ENCODE measurements around the gene RFC2.
"Not testable (repeated sequence)": the region's sequence is repeated elsewhere in the genome, so short reads cannot be mapped to it uniquely, and the experiment has no call there.

RFC2 gene

DNA sequence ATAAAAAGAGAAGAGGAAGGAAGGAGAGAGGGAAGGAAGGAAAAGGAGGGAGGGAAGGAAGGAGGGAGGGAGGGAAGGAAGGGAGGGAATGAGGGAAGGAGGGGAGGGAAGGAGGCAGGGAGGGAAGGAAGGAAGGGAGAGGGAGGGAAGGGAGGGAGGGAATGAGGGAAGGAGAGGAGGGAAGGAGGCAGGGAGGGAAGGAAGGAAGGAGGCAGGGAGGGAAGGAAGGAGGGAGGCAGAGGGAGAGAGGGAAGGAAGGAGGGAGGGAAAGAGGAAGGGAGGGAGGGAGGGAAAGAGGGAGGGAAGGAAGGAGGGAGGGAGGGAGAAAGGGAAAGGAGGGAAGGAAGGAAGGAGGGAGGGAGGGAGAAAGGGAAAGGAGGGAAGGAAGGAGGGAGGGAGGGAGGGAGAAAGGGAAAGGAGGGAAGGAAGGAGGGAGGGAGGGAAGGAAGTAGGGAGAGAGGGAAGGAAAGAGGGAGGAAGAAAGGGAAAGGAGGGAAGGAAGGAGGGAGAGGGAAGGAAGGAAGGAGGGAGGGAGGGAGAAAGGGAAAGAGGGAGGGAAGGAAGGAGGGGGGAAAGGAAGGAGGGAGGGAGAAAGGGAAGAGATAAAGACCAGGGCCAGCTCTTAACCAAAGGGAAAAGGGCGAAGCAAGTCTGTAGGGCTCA lies 50.1 kb downstream of the RFC2 start:
- no peak overlapping the region for H3K9ac ChIP-seq (ENCODE audit: low read length)
- H3K4me1 ChIP-seq (ENCODE audit: control insufficient read depth, insufficient read depth, low read length), result peaks cover 6% of the 10 kb centered on the region
- H3K36me3 ChIP-seq (ENCODE audit: control insufficient read depth, insufficient read depth, low read length), result no peaks in the 10 kb centered on the region
- peaks cover 3% of the 10 kb centered on the region for H3K27me3 ChIP-seq (ENCODE audit: control insufficient read depth, insufficient read depth, low read length)
- H3K4me3 ChIP-seq (ENCODE audit: low read length), result no peak overlapping the region
- no peaks in the 10 kb centered on the region for H3K9me3 ChIP-seq (ENCODE audit: control insufficient read depth, low read length)

GRCh38 chr7:74202841-74203556 lies 51.2 kb downstream of the RFC2 start:
- peaks cover 6% of the 10 kb centered on the region for H3K4me1 ChIP-seq (ENCODE audit: control insufficient read depth, insufficient read depth, low read length)
- H3K27me3 ChIP-seq (ENCODE audit: control insufficient read depth, insufficient read depth, low read length), result peaks cover 3% of the 10 kb centered on the region
- H3K36me3 ChIP-seq (ENCODE audit: control insufficient read depth, insufficient read depth, low read length), result no peaks in the 10 kb centered on the region
- no peaks in the 10 kb centered on the region for H3K9me3 ChIP-seq (ENCODE audit: control insufficient read depth, low read length)
- no peak overlapping the region for H3K4me3 ChIP-seq (ENCODE audit: low read length)
- H3K9ac ChIP-seq (ENCODE audit: low read length), result no peak overlapping the region

GRCh38 chr7:74199551-74200355 lies 54.4 kb downstream of the RFC2 start:
- Histone ChIP-seq H3K4me3 (ENCODE audit: low read length) (no peak overlapping the region), H3K4me1 (ENCODE audit: control insufficient read depth, insufficient read depth, low read length) (no peaks in the 10 kb centered on the region), H3K9me3 (ENCODE audit: control insufficient read depth, low read length) (no peaks in the 10 kb centered on the region), H3K9ac (ENCODE audit: low read length) (no peak overlapping the region), H3K27me3 (ENCODE audit: control insufficient read depth, insufficient read depth, low read length) (peaks cover 3% of the 10 kb centered on the region), H3K36me3 (ENCODE audit: control insufficient read depth, insufficient read depth, low read length) (no peaks in the 10 kb centered on the region)

- no peak overlapping the region for H3K4me3 ChIP-seq (ENCODE audit: low read length)
- H3K9me3 ChIP-seq (ENCODE audit: control insufficient read depth, low read length), result no peaks in the 10 kb centered on the region
- no peaks in the 10 kb centered on the region for H3K27me3 ChIP-seq (ENCODE audit: control insufficient read depth, insufficient read depth, low read length)
- peaks cover 14% of the 10 kb centered on the region for H3K36me3 ChIP-seq (ENCODE audit: control insufficient read depth, insufficient read depth, low read length)
- H3K4me1 ChIP-seq (ENCODE audit: control insufficient read depth, insufficient read depth, low read length), result no peaks in the 10 kb centered on the region
- H3K9ac ChIP-seq (ENCODE audit: low read length), result no peak overlapping the region
Measured at GRCh38 chr7:74197449-74198124, 56.6 kb downstream of the RFC2 start.

DNA sequence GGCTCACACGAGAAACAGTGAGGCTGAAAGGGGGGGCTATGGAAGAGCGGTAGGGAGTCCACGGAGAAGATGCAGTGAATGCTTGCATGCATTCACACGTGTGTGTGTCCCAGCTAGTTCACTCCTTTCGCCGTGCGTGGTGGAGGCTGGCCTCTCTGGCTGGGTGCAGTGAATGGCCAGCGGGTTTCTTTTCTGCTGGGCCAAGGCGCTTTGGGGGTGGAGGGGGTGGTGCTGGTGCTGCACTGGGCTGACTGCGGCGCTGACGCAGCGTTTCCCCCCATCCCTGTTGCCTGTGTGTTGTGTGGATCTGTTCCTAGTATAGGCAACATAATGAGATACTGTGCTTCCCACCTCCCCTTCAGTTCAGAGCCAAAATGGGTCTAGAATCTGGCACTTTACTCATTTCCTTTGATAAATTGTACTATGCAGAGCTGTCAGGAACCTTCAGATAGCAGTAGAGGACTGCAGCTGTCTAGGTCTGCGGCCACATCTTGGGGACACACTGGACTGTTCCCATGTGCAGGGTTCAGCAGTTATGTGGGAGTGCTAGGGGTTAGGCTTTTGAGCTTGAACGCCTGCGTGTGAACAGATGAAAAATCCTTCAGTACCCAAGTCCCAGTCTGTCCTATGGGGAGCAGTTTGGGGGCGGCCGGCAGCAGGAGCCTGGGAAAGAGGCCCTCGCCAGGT lies 58.1 kb downstream of the RFC2 start:
- H3K4me3 ChIP-seq (ENCODE audit: low read length); H3K4me1 ChIP-seq (ENCODE audit: control insufficient read depth, insufficient read depth, low read length); H3K9ac ChIP-seq (ENCODE audit: low read length); H3K9me3 ChIP-seq (ENCODE audit: control insufficient read depth, low read length); H3K27me3 ChIP-seq (ENCODE audit: control insufficient read depth, insufficient read depth, low read length): not testable (repeated sequence)
- H3K36me3 ChIP-seq (ENCODE audit: control insufficient read depth, insufficient read depth, low read length), result peaks cover 17% of the 10 kb centered on the region

- H3K4me1 ChIP-seq (ENCODE audit: control insufficient read depth, insufficient read depth, low read length); H3K4me3 ChIP-seq (ENCODE audit: low read length); H3K9ac ChIP-seq (ENCODE audit: low read length); H3K9me3 ChIP-seq (ENCODE audit: control insufficient read depth, low read length); H3K27me3 ChIP-seq (ENCODE audit: control insufficient read depth, insufficient read depth, low read length): not testable (repeated sequence)
- H3K36me3 ChIP-seq (ENCODE audit: control insufficient read depth, insufficient read depth, low read length), result peaks cover 23% of the 10 kb centered on the region
Measured at GRCh38 chr7:74195139-74195860, 58.9 kb downstream of the RFC2 start.

DNA sequence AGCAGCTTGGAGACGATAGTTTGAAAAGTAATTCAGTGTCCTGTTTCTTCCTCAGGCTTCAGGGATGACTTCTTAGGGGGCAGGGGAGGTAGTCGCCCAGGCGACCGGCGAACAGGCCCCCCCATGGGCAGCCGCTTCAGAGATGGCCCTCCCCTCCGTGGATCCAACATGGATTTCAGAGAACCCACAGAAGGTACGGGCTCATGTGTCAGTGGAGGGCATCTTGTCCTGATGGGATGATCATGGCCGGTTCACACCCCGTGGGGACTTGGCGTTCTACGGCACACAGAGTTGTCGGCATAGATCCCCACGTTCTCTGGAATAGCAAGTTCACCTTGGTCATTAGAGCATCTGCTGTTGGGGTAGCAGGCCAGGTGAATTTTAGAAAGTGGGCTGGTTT lies 59.5 kb downstream of the RFC2 start:
- Histone ChIP-seq H3K9ac (ENCODE audit: low read length) (no peak overlapping the region), H3K9me3 (ENCODE audit: control insufficient read depth, low read length) (no peaks in the 10 kb centered on the region), H3K4me3 (ENCODE audit: low read length) (no peak overlapping the region), H3K36me3 (ENCODE audit: control insufficient read depth, insufficient read depth, low read length) (peaks cover 29% of the 10 kb centered on the region), H3K4me1 (ENCODE audit: control insufficient read depth, insufficient read depth, low read length) (no peaks in the 10 kb centered on the region), H3K27me3 (ENCODE audit: control insufficient read depth, insufficient read depth, low read length) (no peaks in the 10 kb centered on the region)

DNA sequence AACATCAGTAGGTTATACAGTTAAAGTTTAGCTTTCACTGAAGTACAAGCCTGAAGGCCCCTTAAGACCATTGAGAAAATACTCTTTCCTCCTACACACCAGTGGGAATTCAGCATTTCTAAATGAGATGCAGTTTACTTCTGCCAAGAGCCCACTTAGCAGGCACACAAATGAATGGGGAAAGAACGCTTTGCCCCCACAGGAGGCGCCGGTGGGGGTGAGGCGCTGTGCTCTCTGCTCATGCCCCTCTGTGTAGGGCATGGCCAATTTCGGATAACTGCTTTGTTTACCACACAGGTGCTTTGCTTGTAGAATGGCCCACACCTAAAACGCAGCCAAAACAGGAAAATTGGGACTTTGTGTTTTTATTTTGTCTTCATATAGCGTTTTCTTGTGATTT lies 60.3 kb downstream of the RFC2 start:
- H3K9ac ChIP-seq (ENCODE audit: low read length), result no peak overlapping the region
- H3K4me1 ChIP-seq (ENCODE audit: control insufficient read depth, insufficient read depth, low read length), result no peaks in the 10 kb centered on the region
- no peaks in the 10 kb centered on the region for H3K27me3 ChIP-seq (ENCODE audit: control insufficient read depth, insufficient read depth, low read length)
- H3K36me3 ChIP-seq (ENCODE audit: control insufficient read depth, insufficient read depth, low read length), result peaks cover 32% of the 10 kb centered on the region
- H3K4me3 ChIP-seq (ENCODE audit: low read length), result no peak overlapping the region
- no peaks in the 10 kb centered on the region for H3K9me3 ChIP-seq (ENCODE audit: control insufficient read depth, low read length)

DNA sequence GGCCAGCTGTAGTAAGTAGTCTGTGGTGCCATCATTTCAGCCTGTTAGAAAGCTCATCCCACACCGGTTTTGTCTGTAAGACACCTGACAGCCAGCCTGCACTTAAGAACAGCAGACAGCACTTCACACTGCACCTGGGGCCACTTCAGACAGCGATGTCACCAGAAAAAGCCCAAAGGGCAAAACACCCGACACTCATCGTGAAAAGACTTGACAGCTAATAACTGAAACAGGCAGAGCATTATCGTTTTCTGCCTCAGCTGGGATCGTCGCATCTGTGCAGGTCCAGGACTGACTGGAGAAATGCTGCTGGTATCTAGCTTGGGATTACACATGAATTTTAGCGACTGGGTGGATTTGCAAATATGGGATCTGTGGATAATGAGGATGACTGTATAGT lies 61.1 kb downstream of the RFC2 start:
- no peaks in the 10 kb centered on the region for H3K4me1 ChIP-seq (ENCODE audit: control insufficient read depth, insufficient read depth, low read length)

DNA sequence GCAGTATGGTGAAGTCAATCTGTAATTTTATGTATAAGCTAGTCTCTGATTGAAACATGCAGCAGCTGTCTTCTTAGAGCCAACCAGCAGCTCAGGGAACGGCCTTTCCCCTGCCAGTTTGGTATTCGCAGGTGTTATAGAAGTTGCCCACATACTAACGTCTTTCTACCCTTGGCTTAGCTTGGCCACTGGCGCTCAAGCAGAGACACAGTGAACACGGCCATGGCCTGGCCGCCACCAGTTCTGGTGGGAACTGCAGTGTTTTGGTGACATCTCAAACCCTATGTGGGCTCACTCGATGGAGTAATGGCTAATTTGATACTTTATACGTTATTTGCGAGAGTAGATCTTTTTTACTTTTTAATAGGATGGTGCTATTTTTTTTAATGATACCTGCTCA lies 63.0 kb downstream of the RFC2 start:
- Histone ChIP-seq H3K27me3 (ENCODE audit: control insufficient read depth, insufficient read depth, low read length) (no peaks in the 10 kb centered on the region), H3K4me1 (ENCODE audit: control insufficient read depth, insufficient read depth, low read length) (no peaks in the 10 kb centered on the region), H3K4me3 (ENCODE audit: low read length) (no peak overlapping the region), H3K9ac (ENCODE audit: low read length) (no peak overlapping the region), H3K36me3 (ENCODE audit: control insufficient read depth, insufficient read depth, low read length) (peaks cover 38% of the 10 kb centered on the region), H3K9me3 (ENCODE audit: control insufficient read depth, low read length) (no peaks in the 10 kb centered on the region)

More for the DNA sequence above, 61.1 kb downstream of the RFC2 start:
- H3K9me3 ChIP-seq (ENCODE audit: control insufficient read depth, low read length), result no peaks in the 10 kb centered on the region
- H3K9ac ChIP-seq (ENCODE audit: low read length), result no peak overlapping the region
- no peak overlapping the region for H3K4me3 ChIP-seq (ENCODE audit: low read length)
- H3K27me3 ChIP-seq (ENCODE audit: control insufficient read depth, insufficient read depth, low read length), result no peaks in the 10 kb centered on the region
- peaks cover 38% of the 10 kb centered on the region for H3K36me3 ChIP-seq (ENCODE audit: control insufficient read depth, insufficient read depth, low read length)

DNA sequence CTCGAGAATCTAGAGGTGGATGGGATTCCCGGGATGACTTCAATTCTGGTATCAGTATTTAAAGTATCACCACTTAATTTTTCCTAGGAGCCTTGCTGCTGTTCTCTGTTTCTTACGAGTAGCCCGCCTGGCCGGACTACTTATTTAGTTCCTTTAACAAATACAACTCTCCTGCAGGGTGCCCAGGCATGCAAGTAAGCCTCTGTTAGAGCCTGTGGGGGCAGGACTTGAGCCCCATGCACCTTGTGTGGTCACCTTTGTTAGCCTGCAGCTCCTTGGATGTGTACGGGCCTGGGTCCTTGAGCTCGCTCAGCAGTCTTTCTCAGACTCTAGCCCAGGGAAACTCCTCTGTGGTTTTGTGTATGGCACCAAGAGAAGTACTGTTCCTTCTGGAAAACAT lies 63.9 kb downstream of the RFC2 start:
- Histone ChIP-seq H3K4me3 (ENCODE audit: low read length) (no peak overlapping the region), H3K27me3 (ENCODE audit: control insufficient read depth, insufficient read depth, low read length) (no peaks in the 10 kb centered on the region), H3K9me3 (ENCODE audit: control insufficient read depth, low read length) (no peaks in the 10 kb centered on the region), H3K9ac (ENCODE audit: low read length) (no peak overlapping the region), H3K4me1 (ENCODE audit: control insufficient read depth, insufficient read depth, low read length) (no peaks in the 10 kb centered on the region), H3K36me3 (ENCODE audit: control insufficient read depth, insufficient read depth, low read length) (peaks cover 38% of the 10 kb centered on the region)
